ENCODE measurements around the gene PRKAA1. TPM values are rescaled to one million over a fixed set of nuclear protein-coding genes. Genes with fewer than 3 reads are reported as not detected.
"Not testable (repeated sequence)": the region's sequence is repeated elsewhere in the genome, so short reads cannot be mapped to it uniquely, and the experiment has no call there.

The PRKAA1 gene
- total RNA-seq, 4 donors from 2014 or later, result 66.2 to 86.1 (median 77.9) TPM

GRCh38 chr5:40791715-40792139 is 6.4 kb downstream of the PRKAA1 start:
- H3K4me1 ChIP-seq, result peaks cover 0 to 40% (median 17%) of the 10 kb centered on the region in 4 donors

GRCh38 chr5:40790947-40791593 is 7.1 kb downstream of the PRKAA1 start:
- no peak overlapping the region for H3K4me3 ChIP-seq
- DNase-seq (ENCODE audit: low spot score in 2 of 2), result no peak
- peaks cover 0 to 16% (median 0%) of the 10 kb centered on the region in 3 donors for H3K36me3 ChIP-seq
- H3K27ac ChIP-seq, result no peak overlapping the region
- H3K27me3 ChIP-seq, result no peaks in the 10 kb centered on the region
- no peak for TF ChIP-seq CTCF (IDR thresholded peaks at IDR 0.05)
- TF ChIP-seq EP300 (IDR thresholded peaks at IDR 0.05), result no peak
- no peak for TF ChIP-seq POLR2A (IDR thresholded peaks at IDR 0.05)
- H3K4me1 ChIP-seq, result peaks cover 0 to 34% (median 13%) of the 10 kb centered on the region in 4 donors
- WGBS, 2 donors, result 48 to 54% methylated on average over 3 of the region's 3 CpGs
- H3K9me3 ChIP-seq, result peaks cover 0 to 8% (median 2%) of the 10 kb centered on the region in 4 donors

More at GRCh38 chr5:40791715-40792139, 6.4 kb downstream of the PRKAA1 start:
- Histone ChIP-seq H3K36me3 (peaks cover 0 to 16% (median 0%) of the 10 kb centered on the region in 3 donors), H3K4me3 (no peak overlapping the region), H3K27ac (no peak overlapping the region), H3K9me3 (peaks cover 0 to 8% (median 2%) of the 10 kb centered on the region in 4 donors), H3K27me3 (no peaks in the 10 kb centered on the region)
- DNase-seq (ENCODE audit: low spot score in 2 of 2), result no peak
- no peak for TF ChIP-seq CTCF (IDR thresholded peaks at IDR 0.05)
- TF ChIP-seq EP300 (IDR thresholded peaks at IDR 0.05), result no peak
- no peak for TF ChIP-seq POLR2A (IDR thresholded peaks at IDR 0.05)
- 61 to 71% methylated on average over 3 of the region's 3 CpGs for WGBS, 2 donors

GRCh38 chr5:40788941-40789340 is 9.2 kb downstream of the PRKAA1 start:
- DNase-seq (ENCODE audit: low spot score in 2 of 2); H3K27ac ChIP-seq; H3K4me3 ChIP-seq; H3K27me3 ChIP-seq; H3K9me3 ChIP-seq: not testable (repeated sequence)
- Histone ChIP-seq H3K4me1 (peaks cover 0 to 29% (median 7%) of the 10 kb centered on the region in 4 donors), H3K36me3 (peaks cover 0 to 16% (median 0%) of the 10 kb centered on the region in 3 donors)
- WGBS, 2 donors, result 97 to 99% methylated on average over 5 of the region's 5 CpGs

GRCh38 chr5:40787986-40788385 is 10.2 kb downstream of the PRKAA1 start:
- no peaks in the 10 kb centered on the region for H3K27me3 ChIP-seq
- TF ChIP-seq POLR2A (IDR thresholded peaks at IDR 0.05) (no peak), CTCF (IDR thresholded peaks at IDR 0.05) (no peak), EP300 (IDR thresholded peaks at IDR 0.05) (no peak)
- peaks cover 0 to 29% (median 7%) of the 10 kb centered on the region in 4 donors for H3K4me1 ChIP-seq
- no peak for DNase-seq (ENCODE audit: low spot score in 2 of 2)
- 86 to 100% methylated on average over 1 of the region's 1 CpG for WGBS, 2 donors
- peaks cover 0 to 8% (median 2%) of the 10 kb centered on the region in 4 donors for H3K9me3 ChIP-seq
- H3K36me3 ChIP-seq, result peaks cover 0 to 16% (median 0%) of the 10 kb centered on the region in 3 donors
- no peak overlapping the region for H3K4me3 ChIP-seq
- H3K27ac ChIP-seq, result no peak overlapping the region

- H3K4me3 ChIP-seq; DNase-seq (ENCODE audit: low spot score in 2 of 2); H3K27ac ChIP-seq; H3K27me3 ChIP-seq; H3K9me3 ChIP-seq: not testable (repeated sequence)
- Histone ChIP-seq H3K4me1 (peaks cover 0 to 35% (median 6%) of the 10 kb centered on the region in 4 donors), H3K36me3 (peaks cover 0 to 16% (median 0%) of the 10 kb centered on the region in 3 donors)
- 100% methylated on average over 3 of the region's 3 CpGs for WGBS, 2 donors
Observed at GRCh38 chr5:40786664-40787063, 11.5 kb downstream of the PRKAA1 start.

GRCh38 chr5:40784916-40785315 is 13.3 kb downstream of the PRKAA1 start:
- Histone ChIP-seq H3K27ac (no peak overlapping the region), H3K4me3 (no peak overlapping the region), H3K27me3 (no peaks in the 10 kb centered on the region), H3K9me3 (peaks cover 0 to 8% (median 2%) of the 10 kb centered on the region in 4 donors), H3K4me1 (peaks cover 0 to 27% (median 3%) of the 10 kb centered on the region in 4 donors), H3K36me3 (peaks cover 0 to 16% (median 0%) of the 10 kb centered on the region in 3 donors)
- TF ChIP-seq POLR2A (IDR thresholded peaks at IDR 0.05), result no peak
- TF ChIP-seq EP300 (IDR thresholded peaks at IDR 0.05), result no peak
- TF ChIP-seq CTCF (IDR thresholded peaks at IDR 0.05), result no peak
- 84 to 89% methylated on average over 1 of the region's 1 CpG for WGBS, 2 donors
- no peak for DNase-seq (ENCODE audit: low spot score in 2 of 2)

Measured in tibial nerve (tissue), 4 donors.